DOHH2 (cell line): Measurements from ENCODE around the gene PHF21A.

ENCODE experiments used
- CTCF ChIP-seq: fragments of 200-600 bp; sonication (generic); IDR thresholded peaks from one replicate; pipeline ENCODE4 v1.5.1; 2014; ENCODE audit warnings: antibody characterized with exemption, mild to moderate bottlenecking, low read depth, low read length; ENCODE audit not compliant: poor library complexity, severe bottlenecking
- EZH2phosphoT487 ChIP-seq: fragments of 200-600 bp; sonication (generic); IDR thresholded peaks from 2 replicates; pipeline ENCODE4 v1.6.1; 2017; ENCODE audit warnings: borderline replicate concordance, mild to moderate bottlenecking, antibody characterized with exemption, low read length, moderate library complexity, mixed read lengths

DNA sequence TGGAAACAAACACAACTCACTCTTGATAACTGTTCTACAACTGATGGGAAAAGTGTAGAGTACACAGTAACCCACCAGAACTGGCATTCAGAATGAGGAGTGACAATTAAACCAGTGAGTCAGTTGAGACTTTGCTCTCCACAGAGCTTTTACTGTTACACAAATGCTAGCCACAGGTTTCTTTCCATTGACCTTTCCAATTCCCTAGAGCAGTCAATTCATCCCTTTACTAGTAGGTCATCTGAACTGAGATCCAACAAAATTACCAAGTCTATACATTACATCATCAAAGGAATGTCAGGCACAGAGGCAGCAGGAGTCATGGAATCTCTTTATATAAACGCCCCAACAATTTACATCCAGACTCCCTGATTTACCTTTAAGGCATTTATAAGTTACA is 65.9 kb downstream of the PHF21A start:
- TF ChIP-seq CTCF (no peak), EZH2phosphoT487 (no peak)
